Activated CD4-positive, CD25-positive, alpha-beta regulatory T cell (primary cell): Measurements from ENCODE around the gene TNRC6A.
"Not testable (repeated sequence)": the region's sequence is repeated elsewhere in the genome, so short reads cannot be mapped to it uniquely, and the experiment has no call there.

ENCODE experiments used
- DNase-seq, 4 experiments: peaks; one replicate each; lab custom pipeline; 2025; lab: John Stamatoyannopoulos, UW

TNRC6A gene

DNA sequence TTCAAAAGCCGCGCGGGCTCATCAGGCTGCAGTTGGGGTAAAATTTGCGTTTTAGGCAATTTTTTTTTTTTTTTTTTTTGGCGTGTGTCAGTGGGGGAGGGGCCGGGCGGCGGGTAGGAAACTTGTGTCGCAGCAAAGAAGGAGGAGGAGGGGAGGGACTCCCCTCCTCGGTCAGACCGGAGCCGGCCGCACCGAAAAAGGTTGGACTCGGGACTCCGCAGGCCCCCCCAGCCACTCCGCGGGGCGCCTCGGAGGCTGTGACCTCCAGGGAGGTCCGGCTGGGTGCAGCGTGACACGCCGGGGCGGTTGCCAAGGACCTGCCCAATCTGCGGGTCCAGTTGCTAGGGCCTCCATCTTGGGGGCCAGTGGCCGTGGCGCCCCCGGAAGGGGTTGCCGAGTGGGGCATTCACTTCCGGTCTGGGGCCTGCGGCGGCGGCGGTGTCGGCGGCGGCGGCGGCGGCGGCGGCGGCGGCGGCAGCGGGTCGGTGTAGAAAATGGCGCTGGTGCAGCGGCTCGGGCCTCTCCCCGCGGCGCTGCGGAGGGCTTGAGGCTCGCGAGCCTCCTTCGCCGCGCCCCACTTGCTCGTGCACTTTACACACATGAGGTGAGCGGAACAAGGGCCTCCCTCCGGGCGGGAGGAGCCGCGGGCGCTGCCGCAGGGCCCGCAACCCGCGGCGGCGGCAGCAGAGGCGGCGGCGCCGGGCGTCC lies at the start of gene TNRC6A:
Gene TNRC6A (plus strand): TSS at position 409 of the 708 bp plus-strand sequence. CDS start 191 bp downstream, at position 600.
- DNase-seq: peak; percentile 63 to 71 (median 65)

DNA sequence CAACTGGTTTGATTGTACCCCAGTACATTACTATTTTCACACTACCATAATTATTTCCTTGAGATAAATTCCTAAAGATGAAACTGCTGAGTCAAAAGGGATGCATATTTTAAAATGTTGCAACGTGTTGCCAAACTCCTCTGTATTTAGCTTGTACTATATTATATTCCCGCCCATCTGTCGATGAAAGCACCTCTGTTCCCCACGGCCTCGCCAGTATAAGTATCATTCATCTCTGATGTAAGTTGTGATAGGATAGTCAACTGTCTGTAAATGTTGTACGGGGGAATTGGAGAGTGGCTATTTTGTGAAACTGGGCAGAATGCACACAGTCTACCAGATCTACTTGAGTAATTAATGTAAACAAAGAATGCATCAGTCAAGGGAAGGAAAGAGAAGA lies 47.7 kb upstream of the TNRC6A start:
- no peak for DNase-seq

DNA sequence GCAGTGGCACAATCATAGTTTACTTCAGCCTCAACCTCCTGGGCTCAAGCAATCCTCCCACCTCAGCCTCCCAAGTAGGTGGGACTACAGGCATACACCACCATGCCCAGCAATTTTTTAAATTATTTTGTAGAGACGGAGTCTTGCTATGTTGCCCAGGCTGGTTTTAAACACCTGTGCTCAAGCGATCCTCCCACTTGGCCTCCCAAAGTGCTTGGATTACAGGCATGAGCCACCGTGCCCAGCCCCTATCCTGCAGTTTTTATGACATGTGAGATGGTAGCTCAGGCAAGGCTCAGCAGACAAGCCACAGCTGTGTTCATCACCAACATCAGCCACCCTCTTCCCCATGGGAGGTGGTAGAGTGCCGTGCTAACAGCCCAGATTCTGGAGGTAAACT lies 46.2 kb upstream of the TNRC6A start:
- DNase-seq: no peak

DNA sequence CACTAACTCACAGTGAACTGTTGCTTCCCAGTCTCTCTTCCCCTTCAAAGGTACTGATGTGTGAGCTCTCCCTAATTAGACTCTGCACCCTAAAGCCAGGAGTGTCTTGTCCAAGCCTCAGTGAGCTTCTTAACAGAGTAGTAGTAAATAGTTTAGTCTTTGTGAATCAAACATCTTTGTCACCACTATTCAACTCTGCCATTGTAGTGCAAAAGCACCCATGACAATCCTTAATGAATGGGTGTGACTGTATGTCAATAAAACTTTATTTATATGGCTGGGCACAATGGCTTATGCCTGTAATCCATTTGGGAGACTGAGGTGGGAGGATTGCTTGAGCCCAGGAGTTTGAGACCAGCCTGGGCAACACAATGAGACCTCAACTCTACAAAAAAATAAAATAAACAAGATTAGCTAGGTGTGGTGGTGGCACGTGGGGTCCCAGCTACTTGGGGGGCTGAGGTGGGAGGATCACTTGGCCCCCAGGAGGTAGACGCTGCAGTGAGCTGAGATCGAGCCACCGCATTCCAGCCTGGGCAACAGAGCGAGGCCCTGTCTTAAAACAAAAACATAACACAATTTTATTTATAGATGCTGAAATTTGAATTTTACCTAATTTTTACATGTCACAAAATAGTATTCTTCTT lies 45.5 kb upstream of the TNRC6A start:
- DNase-seq: no peak

DNA sequence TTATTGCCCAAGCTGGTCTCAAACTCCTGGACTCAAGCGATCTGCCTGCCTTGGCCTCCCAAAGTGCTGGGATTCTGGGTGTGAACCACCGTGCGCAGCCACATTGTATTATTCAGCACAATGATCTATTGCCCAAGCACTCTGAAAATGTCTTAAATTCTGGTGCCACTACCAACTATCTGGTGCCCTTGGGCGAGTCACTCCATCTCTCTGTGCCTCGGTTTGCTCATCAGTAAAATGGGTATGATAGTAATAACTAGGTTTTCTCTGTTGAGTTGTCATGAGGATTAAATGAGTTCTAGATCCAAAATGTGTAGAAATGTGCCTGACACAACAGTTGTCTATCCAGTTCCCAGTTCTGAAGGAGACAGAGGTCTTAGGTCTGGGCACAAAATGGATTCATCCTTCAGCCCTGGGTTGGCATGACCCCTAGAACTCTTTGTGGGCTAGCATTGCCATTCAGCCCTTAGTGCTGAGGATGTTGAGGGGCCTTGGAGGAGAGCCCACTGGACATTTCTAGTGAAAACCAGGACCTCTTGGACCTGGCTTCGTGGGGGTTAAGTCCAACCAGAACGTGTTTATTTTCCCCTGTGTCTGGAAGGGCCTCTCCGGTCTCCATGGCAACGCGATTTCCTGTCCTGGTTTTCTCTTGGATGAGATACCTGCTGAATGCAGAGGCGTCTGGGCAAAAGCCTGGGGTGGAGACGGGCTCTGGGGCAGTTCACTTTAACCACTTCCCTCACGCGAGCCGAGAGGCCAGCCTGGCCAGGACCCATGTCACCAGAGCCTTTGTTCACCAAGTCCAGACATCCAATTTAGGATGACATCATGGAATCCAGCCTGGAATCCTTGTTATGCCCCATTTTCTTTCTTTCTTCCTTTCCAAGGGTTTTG lies 43.7 kb upstream of the TNRC6A start:
- DNase-seq: no peak

DNA sequence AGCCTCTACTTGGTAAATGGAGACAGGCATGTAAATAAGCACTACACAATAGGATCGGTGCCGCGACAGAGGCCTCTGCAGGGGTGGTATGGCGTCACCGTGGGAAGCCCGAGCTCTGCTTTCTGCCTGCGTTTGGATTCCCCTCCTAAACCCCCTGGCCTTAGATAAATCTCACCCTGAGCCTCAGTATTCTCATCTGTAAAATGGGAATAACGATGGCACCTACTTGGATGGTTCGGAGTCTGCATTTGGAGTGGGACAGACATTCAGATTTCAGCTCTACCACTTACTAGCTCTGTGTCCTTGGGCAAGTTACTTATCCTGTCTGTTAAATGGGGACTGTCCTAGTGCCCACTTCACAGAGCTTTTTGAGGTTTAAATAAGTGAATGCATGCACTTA lies 42.8 kb upstream of the TNRC6A start:
- DNase-seq: no peak

GRCh38 chr16:24688359-24688758 lies 41.1 kb upstream of the TNRC6A start:
- DNase-seq: no peak

DNA sequence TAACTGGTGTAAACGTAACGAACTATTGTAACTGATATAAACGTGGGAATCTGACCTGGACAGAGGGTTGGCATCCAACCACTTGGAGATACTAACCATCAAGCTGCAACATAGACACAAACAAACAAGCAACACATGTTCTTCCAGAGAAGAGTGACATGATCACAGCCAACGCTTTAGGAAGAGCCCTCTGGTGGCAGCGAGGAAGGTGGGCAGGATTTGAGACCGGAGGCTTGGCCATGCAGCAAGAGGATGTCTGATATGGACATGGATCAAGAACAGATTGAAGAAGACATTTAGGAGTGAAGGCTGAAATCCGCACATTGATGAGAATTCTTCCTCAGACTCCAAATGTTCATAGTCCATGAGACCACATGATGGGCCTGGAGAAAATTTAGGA lies 40.3 kb upstream of the TNRC6A start:
- no peak for DNase-seq

GRCh38 chr16:24692854-24693253 lies 36.6 kb upstream of the TNRC6A start:
- no peak for DNase-seq

DNA sequence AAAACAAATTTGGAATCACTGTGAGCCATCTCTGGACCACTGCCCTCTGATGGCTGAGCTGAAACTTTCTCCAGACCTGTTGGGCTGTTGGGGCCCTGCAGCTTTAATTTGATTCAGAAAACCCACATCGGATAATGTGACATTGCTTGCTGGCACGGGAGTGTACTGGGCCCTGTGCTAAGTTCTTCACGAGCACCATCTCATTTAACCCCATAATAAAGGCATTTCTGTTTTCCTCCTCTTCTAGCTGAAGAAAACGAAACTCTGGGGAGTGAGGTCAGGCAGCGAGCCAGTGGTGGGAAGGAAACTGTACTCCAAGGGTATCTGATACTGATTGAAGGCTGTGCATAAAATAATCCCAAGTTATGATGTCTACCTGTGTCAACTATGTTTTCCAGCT lies 34.5 kb upstream of the TNRC6A start:
- no peak for DNase-seq

GRCh38 chr16:24696699-24697098 lies 32.8 kb upstream of the TNRC6A start:
- DNase-seq: no peak

- DNase-seq: no peak
Measured at GRCh38 chr16:24698308-24698707, 31.1 kb upstream of the TNRC6A start.

DNA sequence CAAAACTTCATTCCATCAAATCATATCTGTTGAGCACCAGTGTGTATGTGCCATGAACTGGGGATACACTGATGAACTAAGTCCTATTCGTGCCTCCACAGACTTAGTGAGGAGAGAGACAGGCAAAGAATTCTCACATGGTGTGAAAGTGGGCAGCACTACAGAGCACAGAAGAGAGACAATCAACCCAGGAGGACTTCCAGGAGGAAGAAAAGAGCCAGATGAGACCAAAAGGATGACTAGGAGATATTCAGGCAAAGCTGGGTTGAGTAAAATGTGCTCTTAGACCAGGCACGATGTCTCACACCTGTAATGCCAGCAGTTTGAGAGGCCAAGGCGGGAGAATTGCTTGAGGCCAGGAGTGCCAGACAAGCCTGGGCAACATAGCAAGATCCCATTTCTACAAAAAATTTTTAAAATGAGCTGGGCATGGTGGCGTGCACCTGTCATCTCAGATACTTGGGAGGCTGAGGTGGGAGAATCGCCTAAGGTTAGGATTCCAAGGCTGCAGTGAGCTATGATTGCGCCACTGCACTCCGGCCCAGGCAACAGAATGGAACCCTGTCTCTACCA lies 30.2 kb upstream of the TNRC6A start:
- no peak for DNase-seq

- no peak for DNase-seq
Measured at GRCh38 chr16:24700549-24701392, 28.7 kb upstream of the TNRC6A start.

- no peak for DNase-seq
Measured at GRCh38 chr16:24701521-24701951, 27.9 kb upstream of the TNRC6A start.

DNA sequence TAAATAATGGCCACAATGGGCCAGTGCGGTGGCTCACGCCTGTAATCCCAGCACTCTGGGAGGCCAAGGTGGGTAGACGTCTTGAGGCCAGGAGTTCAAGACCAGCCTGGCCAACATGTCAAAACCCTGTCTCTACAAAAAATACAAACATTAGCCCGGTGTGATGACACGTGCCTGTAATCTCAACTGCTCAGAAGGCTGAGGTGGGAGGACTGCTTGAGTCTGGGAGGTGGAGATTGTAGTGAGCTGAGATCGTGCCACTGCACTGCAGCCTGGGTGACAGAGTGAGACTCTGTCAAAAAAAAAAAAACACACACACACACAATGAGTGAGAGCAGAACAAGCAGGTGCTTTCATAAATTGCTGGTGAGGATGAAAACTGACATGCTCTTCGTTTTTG lies 21.7 kb upstream of the TNRC6A start:
- not testable (repeated sequence) for DNase-seq

DNA sequence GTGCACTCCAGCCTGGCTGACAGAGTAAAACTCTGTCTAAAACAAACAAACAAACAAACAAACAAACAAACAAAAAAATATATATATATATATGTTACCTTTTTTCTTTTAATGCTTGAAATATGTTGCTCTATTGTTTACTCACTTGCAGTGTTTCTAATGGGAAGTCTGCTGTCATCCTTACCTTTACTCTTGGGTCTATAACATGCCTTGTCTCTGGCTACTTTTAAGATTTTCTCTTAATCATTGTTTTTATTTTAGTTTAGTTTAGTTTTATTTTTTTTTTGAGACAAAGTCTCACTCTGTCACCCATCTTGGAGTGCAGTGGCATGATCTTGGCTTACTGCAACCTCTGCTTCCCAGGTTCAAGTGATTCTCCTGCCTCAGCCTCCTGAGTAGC lies 16.1 kb upstream of the TNRC6A start:
- DNase-seq: no peak

GRCh38 chr16:24717411-24717810 lies 12.0 kb upstream of the TNRC6A start:
- DNase-seq: no peak

DNA sequence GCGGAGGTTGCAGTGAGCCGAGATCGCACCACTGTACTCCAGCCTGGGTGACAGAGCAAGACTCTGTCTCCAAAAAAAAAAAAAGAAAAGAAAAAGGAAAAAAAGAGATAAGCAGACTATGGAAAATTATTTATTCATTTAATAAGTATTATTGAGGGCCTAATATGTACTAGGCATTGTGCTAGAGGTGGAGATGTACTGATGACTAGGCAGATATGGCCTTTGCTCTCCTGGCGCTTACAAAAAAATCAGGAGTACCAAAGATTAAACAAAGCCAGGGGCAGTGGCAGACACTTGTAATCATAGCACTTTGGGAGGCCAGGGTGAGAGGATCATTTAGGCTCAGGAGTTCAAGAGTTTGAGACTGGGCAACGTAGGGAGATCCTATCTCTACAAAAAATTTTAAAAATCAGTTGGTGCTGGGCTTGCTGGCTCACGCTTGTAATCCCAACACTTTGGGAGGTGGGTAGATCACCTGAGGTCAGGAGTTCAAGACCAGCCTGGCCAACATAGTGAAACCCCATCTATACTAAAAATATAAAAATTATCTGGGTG lies 10.4 kb upstream of the TNRC6A start:
- no peak for DNase-seq

- DNase-seq: peak in 2 of 4 experiments; percentile 5 to 28
Measured at GRCh38 chr16:24721830-24722238, 7.6 kb upstream of the TNRC6A start.

GRCh38 chr16:24723663-24724062 lies 5.8 kb upstream of the TNRC6A start:
- no peak for DNase-seq
